ENCODE data around the gene SLC6A19.

Gene SLC6A19

DNA sequence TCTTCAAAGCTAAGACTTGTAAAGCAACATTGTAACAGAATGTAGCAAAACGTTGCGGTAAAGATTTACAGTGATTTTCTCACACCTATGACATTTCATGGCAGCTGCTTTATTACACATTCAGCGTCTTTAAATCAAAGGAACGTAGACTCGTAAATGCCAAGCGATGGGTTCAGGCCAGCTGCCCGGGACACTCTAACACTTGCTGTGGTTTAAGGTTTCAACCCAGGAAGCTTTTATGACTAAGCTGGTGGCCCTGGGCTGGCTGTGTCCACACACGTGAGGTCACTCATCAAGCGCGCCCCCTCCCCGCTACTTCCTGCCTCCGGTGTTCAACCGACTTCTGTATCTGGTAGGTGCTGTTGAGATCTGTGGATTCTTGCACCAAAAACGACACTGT, 26.3 kb downstream of the SLC6A19 start (continued):
- TF ChIP-seq, protein P1, sequence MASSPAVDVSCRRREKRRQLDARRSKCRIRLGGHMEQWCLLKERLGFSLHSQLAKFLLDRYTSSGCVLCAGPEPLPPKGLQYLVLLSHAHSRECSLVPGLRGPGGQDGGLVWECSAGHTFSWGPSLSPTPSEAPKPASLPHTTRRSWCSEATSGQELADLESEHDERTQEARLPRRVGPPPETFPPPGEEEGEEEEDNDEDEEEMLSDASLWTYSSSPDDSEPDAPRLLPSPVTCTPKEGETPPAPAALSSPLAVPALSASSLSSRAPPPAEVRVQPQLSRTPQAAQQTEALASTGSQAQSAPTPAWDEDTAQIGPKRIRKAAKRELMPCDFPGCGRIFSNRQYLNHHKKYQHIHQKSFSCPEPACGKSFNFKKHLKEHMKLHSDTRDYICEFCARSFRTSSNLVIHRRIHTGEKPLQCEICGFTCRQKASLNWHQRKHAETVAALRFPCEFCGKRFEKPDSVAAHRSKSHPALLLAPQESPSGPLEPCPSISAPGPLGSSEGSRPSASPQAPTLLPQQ (tag by site-specific recombination; IDR thresholded peaks at IDR 0.05), result peak; percentile 38; the same call in 1 of the 2 replicates
- TF ChIP-seq FEZF1 (tag by site-specific recombination; IDR thresholded peaks at IDR 0.05) (peak; percentile 82), ZIC2 (tag by site-specific recombination; IDR thresholded peaks at IDR 0.05) (peak; percentile 76), ZNF558 (tag by site-specific recombination; IDR thresholded peaks at IDR 0.05) (no peak), ZNF843 (tag by site-specific recombination; IDR thresholded peaks at IDR 0.05) (peak; percentile 87), ZNF211 (tag by site-specific recombination; IDR thresholded peaks at IDR 0.05; ENCODE audit: low read depth) (no peak), ZBTB21 (tag by site-specific recombination; IDR thresholded peaks at IDR 0.05) (0 out of 2 replicates have a peak, but pooled peaks have one; percentile 25), BCL11B (tag by site-specific recombination; IDR thresholded peaks at IDR 0.05; ENCODE audit: low read depth) (no peak), ZNF341 (tag by site-specific recombination; IDR thresholded peaks at IDR 0.05; ENCODE audit: low read depth) (peak; percentile 51), TCF7L2 (IDR thresholded peaks at IDR 0.05; ENCODE audit: borderline replicate concordance, low read depth, low read length) (0 out of 2 replicates have a peak, but pooled peaks have one; percentile 12), ZNF394 (tag by site-specific recombination; IDR thresholded peaks at IDR 0.05; ENCODE audit: borderline replicate concordance) (peak; percentile 53)
- TF ChIP-seq, protein P2, sequence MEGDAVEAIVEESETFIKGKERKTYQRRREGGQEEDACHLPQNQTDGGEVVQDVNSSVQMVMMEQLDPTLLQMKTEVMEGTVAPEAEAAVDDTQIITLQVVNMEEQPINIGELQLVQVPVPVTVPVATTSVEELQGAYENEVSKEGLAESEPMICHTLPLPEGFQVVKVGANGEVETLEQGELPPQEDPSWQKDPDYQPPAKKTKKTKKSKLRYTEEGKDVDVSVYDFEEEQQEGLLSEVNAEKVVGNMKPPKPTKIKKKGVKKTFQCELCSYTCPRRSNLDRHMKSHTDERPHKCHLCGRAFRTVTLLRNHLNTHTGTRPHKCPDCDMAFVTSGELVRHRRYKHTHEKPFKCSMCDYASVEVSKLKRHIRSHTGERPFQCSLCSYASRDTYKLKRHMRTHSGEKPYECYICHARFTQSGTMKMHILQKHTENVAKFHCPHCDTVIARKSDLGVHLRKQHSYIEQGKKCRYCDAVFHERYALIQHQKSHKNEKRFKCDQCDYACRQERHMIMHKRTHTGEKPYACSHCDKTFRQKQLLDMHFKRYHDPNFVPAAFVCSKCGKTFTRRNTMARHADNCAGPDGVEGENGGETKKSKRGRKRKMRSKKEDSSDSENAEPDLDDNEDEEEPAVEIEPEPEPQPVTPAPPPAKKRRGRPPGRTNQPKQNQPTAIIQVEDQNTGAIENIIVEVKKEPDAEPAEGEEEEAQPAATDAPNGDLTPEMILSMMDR (tag by site-specific recombination; IDR thresholded peaks at IDR 0.05), result no peak
- TF ChIP-seq, protein P3, sequence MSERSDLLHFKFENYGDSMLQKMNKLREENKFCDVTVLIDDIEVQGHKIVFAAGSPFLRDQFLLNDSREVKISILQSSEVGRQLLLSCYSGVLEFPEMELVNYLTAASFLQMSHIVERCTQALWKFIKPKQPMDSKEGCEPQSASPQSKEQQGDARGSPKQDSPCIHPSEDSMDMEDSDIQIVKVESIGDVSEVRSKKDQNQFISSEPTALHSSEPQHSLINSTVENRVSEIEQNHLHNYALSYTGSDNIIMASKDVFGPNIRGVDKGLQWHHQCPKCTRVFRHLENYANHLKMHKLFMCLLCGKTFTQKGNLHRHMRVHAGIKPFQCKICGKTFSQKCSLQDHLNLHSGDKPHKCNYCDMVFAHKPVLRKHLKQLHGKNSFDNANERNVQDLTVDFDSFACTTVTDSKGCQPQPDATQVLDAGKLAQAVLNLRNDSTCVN (tag by site-specific recombination; optimal IDR thresholded peaks at IDR 0.05), result peak; percentile 33
- TF ChIP-seq, protein P4, sequence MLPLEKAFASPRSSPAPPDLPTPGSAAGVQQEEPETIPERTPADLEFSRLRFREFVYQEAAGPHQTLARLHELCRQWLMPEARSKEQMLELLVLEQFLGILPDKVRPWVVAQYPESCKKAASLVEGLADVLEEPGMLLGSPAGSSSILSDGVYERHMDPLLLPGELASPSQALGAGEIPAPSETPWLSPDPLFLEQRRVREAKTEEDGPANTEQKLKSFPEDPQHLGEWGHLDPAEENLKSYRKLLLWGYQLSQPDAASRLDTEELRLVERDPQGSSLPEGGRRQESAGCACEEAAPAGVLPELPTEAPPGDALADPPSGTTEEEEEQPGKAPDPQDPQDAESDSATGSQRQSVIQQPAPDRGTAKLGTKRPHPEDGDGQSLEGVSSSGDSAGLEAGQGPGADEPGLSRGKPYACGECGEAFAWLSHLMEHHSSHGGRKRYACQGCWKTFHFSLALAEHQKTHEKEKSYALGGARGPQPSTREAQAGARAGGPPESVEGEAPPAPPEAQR (tag by site-specific recombination; IDR thresholded peaks at IDR 0.05), result no peak
- TF ChIP-seq, protein P5, sequence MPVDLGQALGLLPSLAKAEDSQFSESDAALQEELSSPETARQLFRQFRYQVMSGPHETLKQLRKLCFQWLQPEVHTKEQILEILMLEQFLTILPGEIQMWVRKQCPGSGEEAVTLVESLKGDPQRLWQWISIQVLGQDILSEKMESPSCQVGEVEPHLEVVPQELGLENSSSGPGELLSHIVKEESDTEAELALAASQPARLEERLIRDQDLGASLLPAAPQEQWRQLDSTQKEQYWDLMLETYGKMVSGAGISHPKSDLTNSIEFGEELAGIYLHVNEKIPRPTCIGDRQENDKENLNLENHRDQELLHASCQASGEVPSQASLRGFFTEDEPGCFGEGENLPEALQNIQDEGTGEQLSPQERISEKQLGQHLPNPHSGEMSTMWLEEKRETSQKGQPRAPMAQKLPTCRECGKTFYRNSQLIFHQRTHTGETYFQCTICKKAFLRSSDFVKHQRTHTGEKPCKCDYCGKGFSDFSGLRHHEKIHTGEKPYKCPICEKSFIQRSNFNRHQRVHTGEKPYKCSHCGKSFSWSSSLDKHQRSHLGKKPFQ (tag by site-specific recombination; IDR thresholded peaks at IDR 0.05), result no peak

DNA sequence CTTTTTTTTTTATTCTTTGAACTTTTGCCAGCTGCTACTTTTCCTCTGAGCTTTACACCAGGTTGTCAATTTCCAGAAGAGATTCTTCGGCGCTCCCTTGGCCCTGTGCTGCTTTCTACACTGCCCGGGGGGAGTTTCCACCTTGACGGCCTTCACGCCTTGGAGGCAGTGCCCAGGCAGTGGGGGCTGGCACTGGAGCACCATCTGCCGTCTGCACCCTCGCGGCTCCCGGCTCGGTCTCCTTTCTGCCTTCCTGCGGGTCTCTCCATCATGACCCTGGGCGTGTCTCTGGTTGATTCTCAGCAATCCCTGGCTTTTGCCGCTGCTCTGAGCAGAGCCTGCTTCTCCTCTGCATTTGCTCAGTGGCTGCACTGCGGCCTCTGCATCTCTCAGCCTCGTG, 26.7 kb downstream of the SLC6A19 start:
- no peaks in the 10 kb centered on the region for H3K9me3 ChIP-seq (ENCODE audit: control insufficient read depth, insufficient read depth, low read depth, low read length)
- ChIA-PET CTCF (interaction anchor here (0.6 to 0.9 kb wide), 2 partner anchors 54 to 223 kb away, joined by 3 read pairs; no protein-coding TSS in a partner anchor), POLR2A (interaction anchor here (0.8 to 1.0 kb wide), 2 partner anchors 9 to 54 kb away, joined by 3 to 4 read pairs; no protein-coding TSS in a partner anchor)
- H3K4me3 ChIP-seq (ENCODE audit: low read depth, low read length), result no peak overlapping the region
- H3K27ac ChIP-seq (ENCODE audit: extremely low read depth, low read depth, low read length), result no peak overlapping the region
- H3K4me1 ChIP-seq (ENCODE audit: control insufficient read depth, insufficient read depth, low read length), result 0 out of 2 replicates have a peak, but pooled peaks cover 2% of the 10 kb centered on the region
- H3K36me3 ChIP-seq (ENCODE audit: control insufficient read depth in 2 of 2, insufficient read depth in 1 of 2, low read length in 2 of 2), result no peaks in the 10 kb centered on the region
- TF ChIP-seq SCRT2 (tag by site-specific recombination; IDR thresholded peaks at IDR 0.05), result no peak
- no peak for TF ChIP-seq HOXD13 (CRISPR knock-in tag; IDR thresholded peaks at IDR 0.05; ENCODE audit: borderline replicate concordance)
- TF ChIP-seq, protein P6, sequence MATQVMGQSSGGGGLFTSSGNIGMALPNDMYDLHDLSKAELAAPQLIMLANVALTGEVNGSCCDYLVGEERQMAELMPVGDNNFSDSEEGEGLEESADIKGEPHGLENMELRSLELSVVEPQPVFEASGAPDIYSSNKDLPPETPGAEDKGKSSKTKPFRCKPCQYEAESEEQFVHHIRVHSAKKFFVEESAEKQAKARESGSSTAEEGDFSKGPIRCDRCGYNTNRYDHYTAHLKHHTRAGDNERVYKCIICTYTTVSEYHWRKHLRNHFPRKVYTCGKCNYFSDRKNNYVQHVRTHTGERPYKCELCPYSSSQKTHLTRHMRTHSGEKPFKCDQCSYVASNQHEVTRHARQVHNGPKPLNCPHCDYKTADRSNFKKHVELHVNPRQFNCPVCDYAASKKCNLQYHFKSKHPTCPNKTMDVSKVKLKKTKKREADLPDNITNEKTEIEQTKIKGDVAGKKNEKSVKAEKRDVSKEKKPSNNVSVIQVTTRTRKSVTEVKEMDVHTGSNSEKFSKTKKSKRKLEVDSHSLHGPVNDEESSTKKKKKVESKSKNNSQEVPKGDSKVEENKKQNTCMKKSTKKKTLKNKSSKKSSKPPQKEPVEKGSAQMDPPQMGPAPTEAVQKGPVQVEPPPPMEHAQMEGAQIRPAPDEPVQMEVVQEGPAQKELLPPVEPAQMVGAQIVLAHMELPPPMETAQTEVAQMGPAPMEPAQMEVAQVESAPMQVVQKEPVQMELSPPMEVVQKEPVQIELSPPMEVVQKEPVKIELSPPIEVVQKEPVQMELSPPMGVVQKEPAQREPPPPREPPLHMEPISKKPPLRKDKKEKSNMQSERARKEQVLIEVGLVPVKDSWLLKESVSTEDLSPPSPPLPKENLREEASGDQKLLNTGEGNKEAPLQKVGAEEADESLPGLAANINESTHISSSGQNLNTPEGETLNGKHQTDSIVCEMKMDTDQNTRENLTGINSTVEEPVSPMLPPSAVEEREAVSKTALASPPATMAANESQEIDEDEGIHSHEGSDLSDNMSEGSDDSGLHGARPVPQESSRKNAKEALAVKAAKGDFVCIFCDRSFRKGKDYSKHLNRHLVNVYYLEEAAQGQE (tag by site-specific recombination; IDR thresholded peaks at IDR 0.05), result no peak
- no peak for TF ChIP-seq ZBTB7A (tag by site-specific recombination; IDR thresholded peaks at IDR 0.05; ENCODE audit: low read depth)
- TF ChIP-seq ZNF549 (tag by site-specific recombination; IDR thresholded peaks at IDR 0.05), result no peak
- TF ChIP-seq ZFP69B (tag by site-specific recombination; IDR thresholded peaks at IDR 0.05), result no peak
- TF ChIP-seq REPIN1 (tag by site-specific recombination; IDR thresholded peaks at IDR 0.05; ENCODE audit: low read depth), result no peak
- TF ChIP-seq ZNF510 (tag by site-specific recombination; IDR thresholded peaks at IDR 0.05; ENCODE audit: insufficient replicate concordance), result no peak
- TF ChIP-seq ZNF24 (tag by site-specific recombination; IDR thresholded peaks at IDR 0.05), result no peak
- TF ChIP-seq ZNF274 (IDR thresholded peaks at IDR 0.05; ENCODE audit: low read length), result no peak
- no peak for TF ChIP-seq ZNF274 (tag by site-specific recombination; IDR thresholded peaks at IDR 0.05; ENCODE audit: borderline replicate concordance)
- TF ChIP-seq ZNF76 (tag by site-specific recombination; IDR thresholded peaks at IDR 0.05; ENCODE audit: borderline replicate concordance, low read depth), result no peak
